ENCODE measurements around the gene PCDHGC4.

Gene PCDHGC4

GRCh38 chr5:141512911-141513626, 28.2 kb downstream of the PCDHGC4 start:
- DNase-seq = no peak

GRCh38 chr5:141513627-141514329, 28.9 kb downstream of the PCDHGC4 start:
- DNase-seq = no peak

GRCh38 chr5:141514330-141515133, 29.7 kb downstream of the PCDHGC4 start:
- no peak for DNase-seq

GRCh38 chr5:141515141-141515540, 30.3 kb downstream of the PCDHGC4 start:
- no peak for DNase-seq

GRCh38 chr5:141515946-141516671, 31.3 kb downstream of the PCDHGC4 start:
- no peak for DNase-seq

- no peak for DNase-seq
Measured at GRCh38 chr5:141516672-141517025, 31.8 kb downstream of the PCDHGC4 start.

- DNase-seq = no peak
Measured at GRCh38 chr5:141517312-141517711, 32.5 kb downstream of the PCDHGC4 start.

- DNase-seq = no peak
Measured at GRCh38 chr5:141517880-141518617, 33.2 kb downstream of the PCDHGC4 start.

- no peak for DNase-seq
Measured at GRCh38 chr5:141518618-141519015, 33.8 kb downstream of the PCDHGC4 start.

- DNase-seq = no peak
Measured at GRCh38 chr5:141519605-141520565, 35.1 kb downstream of the PCDHGC4 start.

- DNase-seq = no peak
Measured at GRCh38 chr5:141521244-141521781, 36.5 kb downstream of the PCDHGC4 start.

- DNase-seq = no peak
Measured at GRCh38 chr5:141522301-141522700, 37.5 kb downstream of the PCDHGC4 start.

- no peak for DNase-seq
Measured at GRCh38 chr5:141523991-141524390, 39.2 kb downstream of the PCDHGC4 start.

- DNase-seq = peak; percentile 26
Measured at GRCh38 chr5:141524604-141525597, 40.1 kb downstream of the PCDHGC4 start.

GRCh38 chr5:141525653-141526052, 40.8 kb downstream of the PCDHGC4 start:
- no peak for DNase-seq

GRCh38 chr5:141527426-141527825, 42.6 kb downstream of the PCDHGC4 start:
- no peak for DNase-seq

GRCh38 chr5:141528291-141528984, 43.6 kb downstream of the PCDHGC4 start:
- no peak for DNase-seq

GRCh38 chr5:141529002-141529401, 44.2 kb downstream of the PCDHGC4 start:
- no peak for DNase-seq

GRCh38 chr5:141529873-141530272, 45.0 kb downstream of the PCDHGC4 start:
- no peak for DNase-seq
